Middle frontal gyrus (tissue), 1 donor: ENCODE data around the gene PLK5.

ENCODE experiments used
- DNase-seq: peaks from one replicate; pipeline ENCODE4 v3.0.0-alpha.2; 2015; ENCODE audit warnings: low spot score; ENCODE audit errors: extremely low spot score

PLK5 gene

GRCh38 chr19:1577090-1577928, 53.4 kb downstream of the PLK5 start:
- DNase-seq, result no peak

DNA sequence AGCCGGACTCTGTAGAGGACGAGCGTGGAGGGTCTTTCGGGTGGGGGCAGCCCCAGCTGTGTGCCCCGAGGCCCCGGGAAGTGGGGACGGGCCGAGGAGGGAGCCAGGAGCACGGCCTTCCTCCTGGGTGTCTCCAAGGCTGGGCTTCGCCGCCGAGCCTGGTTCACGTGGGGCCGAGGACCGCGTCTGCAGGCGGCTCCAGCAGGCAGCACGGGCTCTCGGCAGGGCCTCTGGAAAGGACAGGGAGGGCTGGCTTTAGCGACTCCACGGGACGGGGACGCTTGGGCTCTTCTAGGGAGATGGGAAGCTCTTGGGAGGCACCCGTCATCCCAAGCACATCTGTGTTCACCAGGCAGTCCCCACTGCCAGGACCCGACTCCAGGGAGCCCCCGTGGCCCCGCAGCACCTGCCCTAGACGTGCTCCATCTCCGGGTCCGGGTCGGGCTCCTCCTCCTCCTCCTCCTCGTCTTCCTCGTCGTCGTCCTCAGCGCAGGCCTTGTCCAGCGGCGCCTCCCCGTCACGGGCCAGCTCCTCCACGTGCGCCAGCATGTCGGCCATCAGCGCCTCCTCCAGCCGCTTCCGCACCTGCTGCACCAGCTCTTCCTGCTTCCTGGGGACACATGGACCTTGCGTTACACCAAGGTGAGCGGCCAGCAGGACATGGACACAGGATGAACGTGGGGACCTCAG, 54.2 kb downstream of the PLK5 start:
- DNase-seq, result no peak

DNA sequence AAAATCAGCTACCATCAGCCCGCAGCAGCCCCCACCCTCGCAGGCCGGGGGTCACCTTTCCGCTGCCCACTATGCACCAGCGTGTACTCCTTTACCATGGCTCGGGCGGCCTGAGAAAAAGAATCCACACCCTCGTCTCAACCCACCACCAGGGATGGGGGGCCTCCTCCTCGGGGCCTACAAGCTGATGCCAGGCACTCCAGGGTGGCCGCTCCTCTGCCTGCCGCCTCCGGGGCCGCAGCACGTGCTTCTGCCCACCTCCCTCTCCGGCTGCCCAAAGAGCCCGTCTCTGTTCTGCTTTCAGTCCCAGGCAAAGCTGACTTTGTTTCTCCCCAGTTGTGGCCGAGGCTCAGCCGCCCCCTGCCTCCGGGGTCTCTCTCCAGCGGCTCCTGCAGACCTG, 55.3 kb downstream of the PLK5 start:
- DNase-seq, result no peak

DNA sequence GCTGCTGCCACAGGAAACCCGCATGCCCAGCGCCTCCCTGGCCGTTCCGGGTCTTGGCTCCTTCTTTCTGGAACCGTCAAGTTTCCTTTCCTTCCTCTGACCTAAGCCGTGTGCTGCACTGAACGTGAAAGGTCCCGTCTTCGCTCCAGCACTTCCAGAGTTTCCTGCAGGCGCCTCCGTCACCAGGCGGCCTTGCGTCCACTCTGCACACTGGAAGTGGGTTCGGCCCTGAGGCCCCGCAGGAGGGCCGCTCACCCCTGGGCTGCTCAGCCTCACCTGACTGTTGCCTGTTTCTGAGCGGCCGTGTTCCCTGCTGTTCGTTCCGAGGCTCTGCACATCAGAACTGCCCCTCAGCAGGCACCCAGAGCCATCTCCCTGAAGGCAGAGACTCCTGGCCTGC, 56.5 kb downstream of the PLK5 start:
- DNase-seq, result no peak

- DNase-seq, result no peak
Measured at GRCh38 chr19:1580957-1581356, 57.1 kb downstream of the PLK5 start.

- DNase-seq, result no peak
Measured at GRCh38 chr19:1582201-1582600, 58.3 kb downstream of the PLK5 start.

GRCh38 chr19:1584500-1585242, 60.8 kb downstream of the PLK5 start:
- DNase-seq, result no peak

GRCh38 chr19:1585243-1585580, 61.3 kb downstream of the PLK5 start:
- DNase-seq, result no peak
